Smooth muscle cell (in vitro differentiated cells): ENCODE measurements around the gene ASXL1. TPM values are rescaled to one million over a fixed set of nuclear protein-coding genes. Genes with fewer than 3 reads are reported as not detected.
"Not testable (repeated sequence)": the region's sequence is repeated elsewhere in the genome, so short reads cannot be mapped to it uniquely, and the experiment has no call there.

ENCODE experiments used
- DNase-seq: peaks from one replicate; lab custom pipeline; 2025; ENCODE audit not compliant: unreplicated experiment; lab: John Stamatoyannopoulos, UW
- H2AFZ ChIP-seq: fragments of 200-600 bp; sonication (generic); 2 replicates; pipeline ENCODE4 v1.6.0; 2016; ENCODE audit warnings: antibody characterized with exemption, low read depth, mild to moderate bottlenecking
- H3F3A ChIP-seq: fragments of 200-600 bp; sonication (generic); 2 replicates; pipeline ENCODE4 v1.6.0; 2017; ENCODE audit warnings: antibody characterized with exemption, low read depth
- H3K27ac ChIP-seq: fragments of 200-600 bp; sonication (generic); 2 replicates; pipeline ENCODE4 v1.5.1; 2016; ENCODE audit warnings: low read depth, mild to moderate bottlenecking
- H3K27me3 ChIP-seq: fragments of 200-600 bp; sonication (generic); 2 replicates; pipeline ENCODE4 v1.6.1; 2016; ENCODE audit warnings: low read depth, mild to moderate bottlenecking
- H3K36me3 ChIP-seq: fragments of 200-600 bp; sonication (generic); 2 replicates; pipeline ENCODE4 v1.5.1; 2016; ENCODE audit warnings: low read depth
- H3K4me1 ChIP-seq: fragments of 200-600 bp; sonication (generic); 2 replicates; pipeline ENCODE4 v1.5.1; 2016; ENCODE audit warnings: low read depth
- H3K4me2 ChIP-seq: fragments of 200-600 bp; sonication (generic); 2 replicates; pipeline ENCODE4 v1.6.0; 2016; ENCODE audit warnings: mild to moderate bottlenecking
- H3K4me3 ChIP-seq: fragments of 200-600 bp; sonication (generic); 2 replicates; pipeline ENCODE4 v1.5.1; 2016; ENCODE audit warnings: mild to moderate bottlenecking
- H3K79me2 ChIP-seq: fragments of 200-600 bp; sonication (generic); 2 replicates; pipeline ENCODE4 v1.6.0; 2016; ENCODE audit warnings: low read depth, mild to moderate bottlenecking
- H3K9ac ChIP-seq: fragments of 200-600 bp; sonication (generic); 2 replicates; pipeline ENCODE4 v1.6.0; 2016; ENCODE audit warnings: low read depth
- H3K9me3 ChIP-seq: fragments of 200-600 bp; sonication (generic); replicated peaks from 2 replicates; pipeline ENCODE4 v1.5.1; 2016; ENCODE audit warnings: low read depth
- H4K20me1 ChIP-seq: fragments of 200-600 bp; sonication (generic); 2 replicates; pipeline ENCODE4 v1.6.0; 2016; ENCODE audit warnings: low read depth
- WGBS: methylation state at CpG from one replicate; pipeline ENCODE4 v1.1.7; 2016; ENCODE audit warnings: low lambda C conversion rate; 5-methylcytosine and 5-hydroxymethylcytosine counted together
- polyA plus RNA-seq: library from polyadenylated mRNA; unstranded; fragments of >200 nt; fragmentation: Nextera tagmentation; extraction: Ambion mirVana; gene quantifications from 2 replicates; pipeline ENCODE4 v1.2.1, GENCODE V29; 2016
- total RNA-seq: library from RNA; depleted of rRNA; stranded (reverse); fragments of >200 nt; gene quantifications from 2 replicates; pipeline ENCODE4 v1.2.3, GENCODE V29; 2014
- TF ChIP-seq, protein P1 (sequence below): fragments of 200-600 bp; sonication (generic); IDR thresholded peaks from 2 replicates; pipeline ENCODE4 v1.5.1; 2017; ENCODE audit warnings: borderline replicate concordance, mild to moderate bottlenecking, antibody characterized with exemption; ENCODE audit not compliant: insufficient read depth, poor library complexity, severe bottlenecking

Gene ASXL1
- total and polyA plus RNA-seq, 2 experiments from 2014 or later = 46.5 to 62.1 TPM

DNA sequence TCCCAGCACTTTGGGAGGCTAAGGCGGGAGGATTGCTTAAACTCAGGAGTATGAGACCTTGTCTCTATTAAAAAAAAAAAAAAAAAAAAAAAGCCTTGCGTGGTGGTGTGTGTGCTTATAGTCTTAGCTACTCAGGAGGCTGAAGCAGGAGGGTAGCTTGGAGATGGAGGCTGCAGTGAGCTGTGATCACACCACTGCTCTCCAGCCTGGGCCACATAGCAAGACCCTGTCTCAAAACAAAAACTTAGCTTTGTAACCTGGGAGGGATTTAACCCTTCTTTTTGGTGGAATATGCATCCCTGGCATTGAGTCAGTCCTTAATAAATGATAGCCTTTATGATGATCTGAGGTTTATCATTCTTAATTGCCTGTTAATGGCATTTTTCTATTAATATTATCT is 12.8 kb downstream of the ASXL1 start:
- Histone ChIP-seq H3K27ac (no peak overlapping the region), H3K4me1 (peaks cover 21% of the 10 kb centered on the region), H2AFZ (no peak overlapping the region), H3K79me2 (peaks cover 99% of the 10 kb centered on the region), H3K36me3 (peaks cover 4% of the 10 kb centered on the region), H4K20me1 (peaks cover 98% of the 10 kb centered on the region), H3K4me3 (no peak overlapping the region), H3K4me2 (no peak overlapping the region), H3K27me3 (no peaks in the 10 kb centered on the region), H3F3A (peaks cover 7% of the 10 kb centered on the region), H3K9ac (no peak overlapping the region), H3K9me3 (no peaks in the 10 kb centered on the region)
- 90% methylated on average over 2 of the region's 2 CpGs for WGBS
- TF ChIP-seq, protein P1, sequence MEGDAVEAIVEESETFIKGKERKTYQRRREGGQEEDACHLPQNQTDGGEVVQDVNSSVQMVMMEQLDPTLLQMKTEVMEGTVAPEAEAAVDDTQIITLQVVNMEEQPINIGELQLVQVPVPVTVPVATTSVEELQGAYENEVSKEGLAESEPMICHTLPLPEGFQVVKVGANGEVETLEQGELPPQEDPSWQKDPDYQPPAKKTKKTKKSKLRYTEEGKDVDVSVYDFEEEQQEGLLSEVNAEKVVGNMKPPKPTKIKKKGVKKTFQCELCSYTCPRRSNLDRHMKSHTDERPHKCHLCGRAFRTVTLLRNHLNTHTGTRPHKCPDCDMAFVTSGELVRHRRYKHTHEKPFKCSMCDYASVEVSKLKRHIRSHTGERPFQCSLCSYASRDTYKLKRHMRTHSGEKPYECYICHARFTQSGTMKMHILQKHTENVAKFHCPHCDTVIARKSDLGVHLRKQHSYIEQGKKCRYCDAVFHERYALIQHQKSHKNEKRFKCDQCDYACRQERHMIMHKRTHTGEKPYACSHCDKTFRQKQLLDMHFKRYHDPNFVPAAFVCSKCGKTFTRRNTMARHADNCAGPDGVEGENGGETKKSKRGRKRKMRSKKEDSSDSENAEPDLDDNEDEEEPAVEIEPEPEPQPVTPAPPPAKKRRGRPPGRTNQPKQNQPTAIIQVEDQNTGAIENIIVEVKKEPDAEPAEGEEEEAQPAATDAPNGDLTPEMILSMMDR = no peak
- no peak for DNase-seq

DNA sequence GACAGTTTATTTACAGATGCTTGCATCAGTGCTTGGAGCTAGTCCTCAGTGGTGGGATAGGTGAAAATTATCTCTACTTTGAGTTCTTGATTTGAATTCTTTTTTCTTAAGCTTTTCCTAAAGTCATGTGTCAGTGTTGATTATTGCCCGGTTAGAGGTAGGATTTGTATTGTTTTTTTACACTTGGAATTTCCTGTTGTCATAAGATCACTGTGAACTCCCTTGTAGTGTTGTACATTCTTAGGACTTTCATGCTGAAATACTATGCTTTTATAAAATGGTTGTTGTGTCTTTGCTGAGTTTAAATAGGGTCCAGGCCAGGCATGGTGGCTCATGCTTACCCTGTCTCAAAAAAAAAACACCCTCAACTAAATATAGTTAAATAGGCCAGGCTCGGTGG is 20.3 kb downstream of the ASXL1 start:
- Histone ChIP-seq H3F3A (no peaks in the 10 kb centered on the region), H3K27me3 (no peaks in the 10 kb centered on the region), H3K36me3 (peaks cover 4% of the 10 kb centered on the region), H2AFZ (no peak overlapping the region), H3K9me3 (no peaks in the 10 kb centered on the region), H3K9ac (no peak overlapping the region), H3K79me2 (peaks cover 94% of the 10 kb centered on the region), H3K4me2 (no peak overlapping the region), H3K4me3 (no peak overlapping the region), H3K27ac (no peak overlapping the region), H4K20me1 (peaks cover 94% of the 10 kb centered on the region), H3K4me1 (no peaks in the 10 kb centered on the region)
- TF ChIP-seq, protein P1 = no peak
- DNase-seq = no peak
- WGBS = 94% methylated on average over 2 of the region's 2 CpGs

DNA sequence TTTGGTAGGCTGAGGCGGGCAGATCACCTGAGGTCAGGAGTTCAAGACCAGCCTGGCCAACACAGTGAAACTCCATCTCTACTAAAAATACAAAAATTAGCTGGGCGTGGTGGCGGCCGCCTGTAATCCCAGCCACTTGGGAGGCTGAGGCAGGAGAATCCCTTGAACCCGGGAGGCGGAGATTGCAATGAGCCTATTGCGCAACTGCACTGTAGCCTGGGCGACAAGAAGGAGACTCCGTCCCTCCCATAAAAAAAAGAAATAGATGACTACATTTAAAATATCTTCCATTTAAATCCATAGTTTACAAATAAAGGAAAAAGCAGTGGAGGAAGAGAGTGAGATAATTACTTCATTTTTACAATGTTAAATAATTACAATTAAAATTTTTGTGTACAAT is 21.9 kb downstream of the ASXL1 start:
- peaks cover 95% of the 10 kb centered on the region for H3K79me2 ChIP-seq
- H3K4me3 ChIP-seq, H3F3A ChIP-seq: not testable (repeated sequence)

GRCh38 chr20:32380745-32381144 is 22.6 kb downstream of the ASXL1 start:
- no peaks in the 10 kb centered on the region for H3K27me3 ChIP-seq
- H3K27ac ChIP-seq = no peak overlapping the region
- no peaks in the 10 kb centered on the region for H3K4me1 ChIP-seq
- H3K9ac ChIP-seq = no peak overlapping the region
- no peaks in the 10 kb centered on the region for H3F3A ChIP-seq
- DNase-seq = no peak
- H2AFZ ChIP-seq = no peak overlapping the region
- no peak overlapping the region for H3K4me3 ChIP-seq
- 97% methylated on average over 3 of the region's 3 CpGs for WGBS
- peaks cover 95% of the 10 kb centered on the region for H3K79me2 ChIP-seq
- H3K9me3 ChIP-seq = no peaks in the 10 kb centered on the region
- TF ChIP-seq, protein P1 = no peak
- H3K4me2 ChIP-seq = no peak overlapping the region
- peaks cover 97% of the 10 kb centered on the region for H4K20me1 ChIP-seq
- H3K36me3 ChIP-seq = peaks cover 4% of the 10 kb centered on the region

More for the DNA sequence above, 21.9 kb downstream of the ASXL1 start:
- H3K9me3 ChIP-seq, H3K9ac ChIP-seq, DNase-seq, H3K36me3 ChIP-seq, H2AFZ ChIP-seq, H3K27me3 ChIP-seq, H3K4me1 ChIP-seq, H3K4me2 ChIP-seq, H3K27ac ChIP-seq: not testable (repeated sequence)
- peaks cover 97% of the 10 kb centered on the region for H4K20me1 ChIP-seq
- WGBS = 90% methylated on average over 9 of the region's 9 CpGs
